ENCODE measurements around the gene CAD.

CAD gene

GRCh38 chr2:27282892-27283291 is 65.7 kb downstream of the CAD start:
- no peak for DNase-seq

GRCh38 chr2:27284996-27285395 is 67.8 kb downstream of the CAD start:
- DNase-seq = no peak

GRCh38 chr2:27285481-27285880 is 68.3 kb downstream of the CAD start:
- no peak for DNase-seq

- no peak for DNase-seq
Measured at GRCh38 chr2:27288610-27289009, 71.4 kb downstream of the CAD start.

- no peak for DNase-seq
Measured at GRCh38 chr2:27290549-27290948, 73.4 kb downstream of the CAD start.

GRCh38 chr2:27291865-27292264 is 74.7 kb downstream of the CAD start:
- DNase-seq = no peak

All from C1 segment of cervical spinal cord (tissue), 14 donors.